MCF 10A (cell line): Measurements from ENCODE around the gene AGBL3. TPM values are rescaled to one million over a fixed set of nuclear protein-coding genes. Genes with fewer than 3 reads are reported as not detected.
A peak's percentile ranks its signal among the peaks of the same experiment; 100 is the strongest.

ENCODE experiments used
- BruUV-seq: library from RNA; stranded (reverse); fragments of 400-500 nt; replicated peaks from 2 replicates; lab custom pipeline; 2021; lab: Mats Ljungman, UMichigan
- CTCF ChIA-PET: fragments of 300-600 bp; sonication (Branson Sonifier 250); formaldehyde crosslinking; extraction: SDS; loops from one replicate; lab custom pipeline; 2021; ENCODE audit warnings: antibody characterized with exemption, inconsistent platforms; lab: Yijun Ruan, JAX
- POLR2A ChIA-PET: fragments of 300-600, 350-650 bp; sonication (Branson Sonifier 250); formaldehyde crosslinking; extraction: SDS; loops from one replicate; lab custom pipeline; 2020; ENCODE audit warnings: antibody characterized with exemption, inconsistent platforms; lab: Yijun Ruan, JAX
- DNase-seq: peaks from one replicate; pipeline ENCODE4 v3.0.0-alpha.2; 2018; ENCODE audit not compliant: unreplicated experiment
- H3K27ac Mint-ChIP-seq: one replicate; pipeline ENCODE4 v1.8.0; 2022; ENCODE audit warnings: mild to moderate bottlenecking, low read depth, mixed read lengths; ENCODE audit not compliant: unreplicated experiment
- H3K27me3 Mint-ChIP-seq: one replicate; pipeline ENCODE4 v1.8.0; 2022; ENCODE audit warnings: mixed read lengths; ENCODE audit not compliant: insufficient read depth, unreplicated experiment
- H3K36me3 Mint-ChIP-seq: one replicate; pipeline ENCODE4 v1.8.0; 2022; ENCODE audit warnings: mild to moderate bottlenecking, moderate library complexity, mixed read lengths; ENCODE audit not compliant: insufficient read depth, unreplicated experiment
- H3K4me1 Mint-ChIP-seq: one replicate; pipeline ENCODE4 v1.8.0; 2022; ENCODE audit warnings: mixed read lengths; ENCODE audit not compliant: insufficient read depth, unreplicated experiment
- H3K4me3 Mint-ChIP-seq: one replicate; pipeline ENCODE4 v1.8.0; 2022; ENCODE audit warnings: mild to moderate bottlenecking, moderate library complexity, mixed read lengths; ENCODE audit not compliant: unreplicated experiment
- H3K9me3 Mint-ChIP-seq: one replicate; pipeline ENCODE4 v1.8.0; 2022; ENCODE audit warnings: mixed read lengths; ENCODE audit not compliant: unreplicated experiment
- CTCF ChIP-seq: fragments of 200-600 bp; IDR thresholded peaks from one replicate; pipeline ENCODE4 v1.8.0; 2022; ENCODE audit warnings: antibody characterized with exemption, mild to moderate bottlenecking; ENCODE audit not compliant: unreplicated experiment
- intact Hi-C: fragments of 100-400 bp; cut with micrococcal nuclease; formaldehyde crosslinking; loops from 2 replicates; pipeline ENCODE4 v1.14.1; 2022
- total RNA-seq: library from RNA; stranded (reverse); gene quantifications from 2 replicates; pipeline ENCODE4 v1.2.3, GENCODE V29; 2022

Gene AGBL3
- total RNA-seq, 1 experiment from 2014 or later, result 1.8 TPM

- DNase-seq, result peak; percentile 33
Measured at GRCh38 chr7:135147899-135148721, 161.8 kb downstream of the AGBL3 start, which contains the start of gene TMEM140. TMEM140 (plus strand) TSS chr7:135148072; CDS start chr7:135164442, 16,370 bp downstream.

DNA sequence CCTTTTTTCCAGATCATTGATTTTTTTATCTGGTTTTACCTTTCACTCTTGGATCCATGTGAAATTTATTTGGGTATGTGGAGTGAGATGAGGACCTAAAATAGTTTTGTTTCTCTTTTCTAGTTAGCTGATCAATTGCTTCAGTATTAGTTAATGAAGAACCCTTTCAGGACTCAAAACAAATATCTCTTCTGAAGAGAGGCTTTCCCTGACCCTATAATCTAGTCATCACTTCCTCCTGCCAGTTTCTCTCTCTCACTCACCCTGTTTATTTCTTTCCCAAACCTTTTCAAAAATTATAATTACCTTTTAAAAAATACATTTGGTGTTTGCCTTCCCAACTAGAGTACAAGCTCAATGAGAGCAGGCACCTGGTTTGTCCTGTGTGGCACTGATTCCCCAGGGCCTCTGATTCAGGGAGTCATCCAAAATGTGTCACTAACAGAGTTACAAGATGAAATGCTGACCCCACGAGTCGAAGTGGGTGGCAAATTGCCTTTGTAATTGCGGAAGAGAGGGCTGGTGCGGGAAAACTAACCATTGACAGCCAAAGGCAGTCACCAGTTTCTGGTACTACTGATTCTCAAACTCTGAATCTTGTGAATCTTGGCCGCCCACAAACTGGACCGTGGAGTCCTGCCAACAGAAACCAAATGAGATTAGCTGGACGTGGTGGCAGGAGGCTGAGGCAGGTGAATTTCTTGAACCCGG is 163.9 kb downstream of the AGBL3 start:
- no peak overlapping the region for H3K27ac Mint-ChIP-seq
- peaks cover 5% of the 10 kb centered on the region for H3K36me3 Mint-ChIP-seq
- no peaks in the 10 kb centered on the region for H3K27me3 Mint-ChIP-seq
- TF ChIP-seq CTCF, result no peak
- intact Hi-C loops, result no loop called here
- DNase-seq, result no peak
- BruUV-seq, result no TSS peak
- ChIA-PET POLR2A (interaction anchor here (4.7 kb wide), 1 partner anchor 19 kb away, joined by 32 read pairs; the partner anchor contains the start of gene CYREN), CTCF (interaction anchor here (1.2 kb wide), 1 partner anchor 22 kb away, joined by 8 read pairs; no protein-coding TSS in a partner anchor)
- H3K4me1 Mint-ChIP-seq, result peaks cover 7% of the 10 kb centered on the region
- no peak overlapping the region for H3K4me3 Mint-ChIP-seq
- H3K9me3 Mint-ChIP-seq, result peaks cover 16% of the 10 kb centered on the region

More at GRCh38 chr7:135147899-135148721, 161.8 kb downstream of the AGBL3 start, which contains the start of gene TMEM140:
- Mint-ChIP-seq H3K9me3 (no peaks in the 10 kb centered on the region), H3K27ac (peak within 1 kb of the TSS; percentile 46), H3K27me3 (no peaks in the 10 kb centered on the region), H3K36me3 (peaks cover 2% of the 10 kb centered on the region), H3K4me1 (peaks cover 7% of the 10 kb centered on the region), H3K4me3 (peak within 1 kb of the TSS; percentile 39)
- TF ChIP-seq CTCF, result no peak
- ChIA-PET CTCF (interaction anchor here (0.7 to 1.6 kb wide), 4 partner anchors 10 to 162 kb away, joined by 3 to 5 read pairs (median 3); partner anchors contain the start of gene AGBL3), POLR2A (interaction anchor here (0.7 to 4.7 kb wide), 7 partner anchors 10 to 162 kb away, joined by 3 to 32 read pairs (median 4); partner anchors contain the start of genes AGBL3 and CYREN)
- no TSS peak for BruUV-seq
- intact Hi-C loops, result loop anchor here (2.0 kb wide), 1 partner anchor 71 kb away; no protein-coding TSS in a partner anchor

DNA sequence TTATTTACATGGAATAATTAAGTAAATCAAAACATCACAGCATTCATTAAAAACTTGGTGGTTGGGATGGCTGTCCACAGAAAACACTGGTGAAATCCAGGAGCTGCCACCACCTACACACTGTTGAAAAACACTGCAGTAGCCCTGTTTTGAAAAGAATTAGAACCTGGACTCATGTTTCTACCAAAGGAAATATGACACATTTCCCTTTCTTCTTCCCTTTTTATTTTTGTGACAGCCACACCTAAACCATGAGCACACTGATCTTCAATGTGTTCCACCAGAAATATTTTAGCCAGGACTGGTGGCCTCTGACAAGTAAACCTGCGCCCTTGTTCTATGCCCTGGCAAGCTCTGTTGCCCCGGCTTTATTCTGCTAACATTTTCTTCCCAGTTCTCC is 164.8 kb downstream of the AGBL3 start:
- no peak overlapping the region for H3K4me3 Mint-ChIP-seq
- intact Hi-C loops, result no loop called here
- H3K4me1 Mint-ChIP-seq, result peaks cover 7% of the 10 kb centered on the region
- BruUV-seq, result no TSS peak
- H3K36me3 Mint-ChIP-seq, result peaks cover 5% of the 10 kb centered on the region
- DNase-seq, result no peak
- peaks cover 20% of the 10 kb centered on the region for H3K9me3 Mint-ChIP-seq
- no peak for TF ChIP-seq CTCF
- POLR2A ChIA-PET, result interaction anchor here (1.8 kb wide), 1 partner anchor 20 kb away, joined by 6 read pairs; the partner anchor contains the start of gene CYREN
- CTCF ChIA-PET, result interaction anchor here (0.6 to 1.2 kb wide), 3 partner anchors 16 to 44 kb away, joined by 3 to 8 read pairs (median 4); no protein-coding TSS in a partner anchor
- H3K27ac Mint-ChIP-seq, result no peak overlapping the region
- no peaks in the 10 kb centered on the region for H3K27me3 Mint-ChIP-seq
